Trophoblast cell (in vitro differentiated cells and primary cell): ENCODE results near the gene GBX1.

Experiments
- DNase-seq, 2 donors: peaks; one replicate each; pipeline ENCODE4 v3.0.0-alpha.2; 2016
- H2AFZ ChIP-seq: 2 replicates; pipeline ENCODE4 v1.6.1; 2013; ENCODE audit warnings: low read length, moderate library complexity, mild to moderate bottlenecking; ENCODE audit not compliant: insufficient read depth, poor library complexity
- H2AK5ac ChIP-seq: 2 replicates; pipeline ENCODE4 v1.6.1; 2013; ENCODE audit warnings: mild to moderate bottlenecking, low read length
- H2BK120ac ChIP-seq: 2 replicates; pipeline ENCODE4 v1.6.1; 2013; ENCODE audit warnings: low read length, mild to moderate bottlenecking, moderate library complexity; ENCODE audit not compliant: insufficient read depth, poor library complexity
- H2BK12ac ChIP-seq: 2 replicates; pipeline ENCODE4 v1.6.1; 2013; ENCODE audit warnings: mild to moderate bottlenecking, low read length, moderate library complexity
- H2BK5ac ChIP-seq: 2 replicates; pipeline ENCODE4 v1.6.1; 2013; ENCODE audit warnings: low read length, low read depth, moderate library complexity, mild to moderate bottlenecking; ENCODE audit not compliant: poor library complexity
- H3K14ac ChIP-seq: 2 replicates; pipeline ENCODE4 v1.6.1; 2013; ENCODE audit warnings: mild to moderate bottlenecking, low read length
- H3K18ac ChIP-seq: 2 replicates; pipeline ENCODE4 v1.6.1; 2013; ENCODE audit warnings: mild to moderate bottlenecking, low read length
- H3K23ac ChIP-seq: 2 replicates; pipeline ENCODE4 v1.6.1; 2013; ENCODE audit warnings: low read length
- H3K27ac ChIP-seq: 2 replicates; pipeline ENCODE4 v1.5.1; 2013; ENCODE audit warnings: low read depth, mild to moderate bottlenecking, inconsistent platforms, low read length, moderate library complexity
- H3K27me3 ChIP-seq: 2 replicates; pipeline ENCODE4 v1.6.1; 2013; ENCODE audit warnings: inconsistent platforms, mild to moderate bottlenecking, low read length, moderate library complexity; ENCODE audit not compliant: insufficient read depth
- H3K36me3 ChIP-seq, 2 experiments: 1 replicate in 1 of 2; 2 replicates in 1 of 2; pipeline ENCODE4 v1.6.1; 2013; ENCODE audit warnings: low read length in 2 of 2, mild to moderate bottlenecking in 2 of 2, moderate library complexity in 1 of 2; ENCODE audit not compliant: insufficient read depth in 2 of 2, control insufficient read depth in 1 of 2
- H3K4ac ChIP-seq: 2 replicates; pipeline ENCODE4 v1.6.1; 2013; ENCODE audit warnings: low read depth, mild to moderate bottlenecking, low read length, moderate library complexity
- H3K4me1 ChIP-seq, 2 experiments: 1 replicate in 1 of 2; 2 replicates in 1 of 2; pipeline ENCODE4 v1.6.1; 2013; ENCODE audit warnings: low read length in 2 of 2, mild to moderate bottlenecking in 2 of 2, moderate library complexity in 1 of 2; ENCODE audit not compliant: insufficient read depth in 2 of 2, control insufficient read depth in 1 of 2
- H3K4me2 ChIP-seq: 2 replicates; pipeline ENCODE4 v1.6.1; 2013; ENCODE audit warnings: inconsistent platforms, mild to moderate bottlenecking, low read length, moderate library complexity
- H3K4me3 ChIP-seq: 2 replicates; pipeline ENCODE4 v1.5.1; 2013; ENCODE audit warnings: mild to moderate bottlenecking, low read depth, low read length, inconsistent platforms
- H3K79me1 ChIP-seq: one replicate; pipeline ENCODE4 v1.6.1; 2013; ENCODE audit warnings: low read length
- H3K79me2 ChIP-seq: 2 replicates; pipeline ENCODE4 v1.6.1; 2013; ENCODE audit warnings: low read length, mild to moderate bottlenecking; ENCODE audit not compliant: control insufficient read depth, insufficient read depth, poor library complexity
- H3K9ac ChIP-seq: 2 replicates; pipeline ENCODE4 v1.6.1; 2013; ENCODE audit warnings: mild to moderate bottlenecking, low read length
- H3K9me3 ChIP-seq: 2 replicates; pipeline ENCODE4 v1.6.1; 2013; ENCODE audit warnings: low read depth, mild to moderate bottlenecking, control low read depth, inconsistent platforms, low read length; ENCODE audit not compliant: insufficient read depth
- H4K12ac ChIP-seq: 2 replicates; pipeline ENCODE4 v1.6.1; 2013; ENCODE audit warnings: low read depth, mild to moderate bottlenecking, low read length, moderate library complexity
- H4K8ac ChIP-seq: 2 replicates; pipeline ENCODE4 v1.6.1; 2013; ENCODE audit warnings: low read depth, mild to moderate bottlenecking, low read length, moderate library complexity
- H4K91ac ChIP-seq: one replicate; pipeline ENCODE4 v1.6.1; 2013; ENCODE audit warnings: low read depth, mild to moderate bottlenecking, low read length, moderate library complexity
- WGBS: extraction: QIAGEN DNeasy Blood & Tissue Kit; methylation state at CpG from one replicate; pipeline ENCODE4 v1.1.7; 2013; ENCODE audit warnings: missing lambda C conversion rate; ENCODE audit not compliant: insufficient read length, insufficient coverage; ENCODE audit errors: extremely low coverage; 5-methylcytosine and 5-hydroxymethylcytosine counted together

The GBX1 gene

DNA sequence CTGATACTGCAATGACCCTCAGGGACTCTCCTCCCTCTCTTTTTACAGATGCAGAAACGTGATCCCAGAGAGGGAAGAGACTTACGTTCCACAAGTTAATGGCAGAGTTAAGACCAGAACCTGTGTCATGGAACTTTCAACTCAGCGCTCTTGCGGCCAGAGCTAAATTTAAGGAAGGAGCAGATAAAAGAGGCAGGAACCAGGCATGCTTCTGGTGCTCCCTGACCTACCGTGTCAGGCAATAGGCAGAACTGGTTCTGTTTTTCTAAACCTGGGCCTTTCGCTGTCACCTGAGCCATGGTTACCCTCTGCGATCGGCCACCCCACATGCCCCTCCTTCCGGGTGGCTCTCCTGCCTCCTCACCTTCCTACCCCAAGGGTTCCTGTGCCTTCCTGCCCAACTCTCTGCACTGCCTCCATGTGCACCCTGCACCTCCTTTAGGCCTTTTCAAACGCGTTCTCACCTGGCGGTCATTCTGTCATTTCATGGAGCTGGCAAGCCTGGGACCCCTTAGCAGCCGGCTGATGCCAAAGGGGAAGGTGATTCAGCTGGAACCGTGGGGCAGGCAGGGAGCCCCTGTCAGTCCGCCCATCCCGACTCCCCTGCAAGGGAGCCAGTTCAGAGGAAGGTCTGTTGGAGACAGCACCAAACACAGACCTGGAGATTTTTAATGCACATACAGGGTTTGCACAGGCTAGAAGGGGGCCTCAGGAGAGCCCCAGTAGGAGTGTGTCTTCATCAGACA is 7.7 kb upstream of the GBX1 start:
- Histone ChIP-seq H2AFZ (no peak overlapping the region), H2BK12ac (no peak overlapping the region), H3K23ac (no peak overlapping the region), H3K4me1 (no peaks in the 10 kb centered on the region), H3K27me3 (no peaks in the 10 kb centered on the region), H4K8ac (no peak overlapping the region), H4K91ac (no peak overlapping the region), H3K9me3 (peaks cover 18% of the 10 kb centered on the region), H2BK5ac (no peak overlapping the region), H3K79me2 (no peaks in the 10 kb centered on the region), H4K12ac (no peak overlapping the region), H3K4me3 (no peak overlapping the region), H3K79me1 (no peaks in the 10 kb centered on the region), H2AK5ac (no peak overlapping the region), H3K4ac (no peak overlapping the region), H2BK120ac (no peak overlapping the region), H3K14ac (no peak overlapping the region), H3K36me3 (no peaks in the 10 kb centered on the region), H3K18ac (no peak overlapping the region), H3K27ac (no peak overlapping the region), H3K9ac (no peak overlapping the region), H3K4me2 (no peak overlapping the region)
- no peak for DNase-seq
- no CpG with 5 or more reads among the region's 16 CpGs for WGBS

DNA sequence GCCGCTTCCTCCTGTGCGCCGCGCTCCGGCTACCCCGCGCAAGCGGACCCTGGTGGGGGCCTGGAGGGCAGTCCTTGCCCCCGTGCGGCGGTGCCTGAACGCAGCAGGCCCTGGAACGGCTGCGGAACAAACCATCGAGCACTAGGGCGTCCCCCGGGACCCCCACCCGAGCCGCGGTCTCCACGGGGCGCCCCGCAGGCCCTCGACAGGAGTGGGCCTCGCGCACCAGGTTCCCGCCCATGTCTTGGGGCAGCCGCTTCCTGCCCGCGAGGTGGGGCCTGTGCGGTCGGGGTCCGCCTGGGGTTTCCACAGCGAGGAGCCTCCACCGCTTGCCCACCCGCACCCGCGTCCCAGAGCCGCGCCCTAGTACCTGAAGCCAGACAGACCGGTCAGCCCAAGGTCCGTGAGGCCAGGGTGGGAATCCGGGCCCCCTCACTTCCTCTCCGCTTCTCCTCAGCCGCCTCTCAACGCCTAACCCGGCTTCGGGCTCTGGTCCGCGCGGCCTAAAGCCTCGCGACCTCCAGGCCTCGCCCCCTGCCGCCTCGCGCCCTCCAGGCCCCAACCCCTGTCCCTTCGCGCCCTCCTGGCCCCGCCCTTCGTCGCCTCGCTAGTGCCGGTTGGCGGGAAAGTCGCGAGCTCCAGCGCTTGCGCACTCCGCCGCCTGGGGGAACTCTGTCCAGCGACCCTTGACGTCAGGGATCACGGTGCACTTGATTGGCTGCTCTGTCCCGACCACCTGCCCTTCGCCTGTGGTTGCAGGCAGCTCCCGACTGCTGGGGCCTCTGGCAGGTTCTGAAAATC is 7.0 kb upstream of the GBX1 start:
- Histone ChIP-seq H3K27ac (no peak overlapping the region), H3K4me3 (no peak overlapping the region), H3K4me2 (no peak overlapping the region), H2BK120ac (no peak overlapping the region), H3K4me1 (no peaks in the 10 kb centered on the region), H3K36me3 (no peaks in the 10 kb centered on the region), H3K23ac (no peak overlapping the region), H3K4ac (no peak overlapping the region), H2AK5ac (no peak overlapping the region), H2BK5ac (no peak overlapping the region), H4K91ac (no peak overlapping the region), H3K79me1 (no peaks in the 10 kb centered on the region), H4K8ac (no peak overlapping the region), H4K12ac (no peak overlapping the region), H2AFZ (no peak overlapping the region), H3K9ac (no peak overlapping the region), H3K14ac (no peak overlapping the region), H3K27me3 (peaks cover 2% of the 10 kb centered on the region), H3K79me2 (no peaks in the 10 kb centered on the region), H3K18ac (no peak overlapping the region), H3K9me3 (peaks cover 18% of the 10 kb centered on the region), H2BK12ac (no peak overlapping the region)
- DNase-seq, result peak in 1 of 2 donors; percentile 23
- no CpG with 5 or more reads among the region's 77 CpGs for WGBS

DNA sequence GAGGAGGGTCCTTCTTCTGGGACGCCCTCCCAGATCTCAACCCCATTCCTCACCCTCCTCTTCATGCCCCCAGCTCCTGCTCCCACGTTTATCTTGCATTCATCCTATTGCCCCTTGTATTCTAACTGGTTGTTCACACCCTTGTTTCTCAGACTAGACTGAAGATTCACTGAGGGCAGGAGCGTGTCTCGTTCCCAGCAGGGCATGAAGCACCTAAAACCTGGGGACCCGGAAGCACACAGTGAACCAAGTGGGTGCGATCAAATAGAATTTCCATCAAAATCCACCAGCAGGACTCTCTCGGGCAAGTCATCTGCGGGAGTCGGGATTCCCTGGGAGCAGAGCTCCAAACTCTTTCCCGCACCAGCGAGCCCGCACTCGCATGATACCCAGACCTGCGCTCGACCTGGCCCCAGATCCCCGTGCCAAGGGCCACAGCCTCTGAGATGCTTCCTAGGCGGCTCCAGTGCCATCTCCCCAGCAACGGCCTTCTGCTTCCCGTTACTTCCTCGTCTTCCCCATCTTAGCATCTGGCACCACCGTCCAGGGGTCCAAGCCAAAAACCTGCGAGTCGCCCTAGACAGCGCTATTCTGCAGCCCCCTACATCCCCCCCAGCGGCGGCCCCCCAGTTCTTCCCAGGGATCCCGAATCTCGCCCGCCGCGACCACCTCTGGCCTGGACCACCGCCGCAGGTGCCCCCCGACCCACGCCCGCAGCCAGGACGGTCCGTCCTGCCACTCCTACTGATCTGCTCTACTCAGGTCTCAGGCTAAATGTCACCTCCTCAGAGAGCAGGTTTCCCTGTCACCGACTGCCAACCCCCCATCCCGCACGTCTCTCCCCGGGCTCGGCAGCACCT is 6.1 kb upstream of the GBX1 start:
- no peak overlapping the region for H4K8ac ChIP-seq
- no peak overlapping the region for H3K27ac ChIP-seq
- H3K79me2 ChIP-seq, result no peaks in the 10 kb centered on the region
- H3K79me1 ChIP-seq, result no peaks in the 10 kb centered on the region
- no peak overlapping the region for H3K23ac ChIP-seq
- no peak overlapping the region for H2AK5ac ChIP-seq
- peaks cover 10% of the 10 kb centered on the region for H3K27me3 ChIP-seq
- H2BK12ac ChIP-seq, result no peak overlapping the region
- no peak overlapping the region for H3K4ac ChIP-seq
- H3K14ac ChIP-seq, result no peak overlapping the region
- WGBS, result no CpG with 5 or more reads among the region's 43 CpGs
- no peak overlapping the region for H3K4me2 ChIP-seq
- H3K9ac ChIP-seq, result no peak overlapping the region
- H4K91ac ChIP-seq, result no peak overlapping the region
- H3K4me3 ChIP-seq, result no peak overlapping the region
- no peak overlapping the region for H4K12ac ChIP-seq
- H2AFZ ChIP-seq, result no peak overlapping the region
- H3K9me3 ChIP-seq, result peaks cover 21% of the 10 kb centered on the region
- no peak for DNase-seq
- no peak overlapping the region for H2BK5ac ChIP-seq
- H3K4me1 ChIP-seq, result no peaks in the 10 kb centered on the region
- H3K36me3 ChIP-seq, result no peaks in the 10 kb centered on the region
- no peak overlapping the region for H2BK120ac ChIP-seq
- H3K18ac ChIP-seq, result no peak overlapping the region

DNA sequence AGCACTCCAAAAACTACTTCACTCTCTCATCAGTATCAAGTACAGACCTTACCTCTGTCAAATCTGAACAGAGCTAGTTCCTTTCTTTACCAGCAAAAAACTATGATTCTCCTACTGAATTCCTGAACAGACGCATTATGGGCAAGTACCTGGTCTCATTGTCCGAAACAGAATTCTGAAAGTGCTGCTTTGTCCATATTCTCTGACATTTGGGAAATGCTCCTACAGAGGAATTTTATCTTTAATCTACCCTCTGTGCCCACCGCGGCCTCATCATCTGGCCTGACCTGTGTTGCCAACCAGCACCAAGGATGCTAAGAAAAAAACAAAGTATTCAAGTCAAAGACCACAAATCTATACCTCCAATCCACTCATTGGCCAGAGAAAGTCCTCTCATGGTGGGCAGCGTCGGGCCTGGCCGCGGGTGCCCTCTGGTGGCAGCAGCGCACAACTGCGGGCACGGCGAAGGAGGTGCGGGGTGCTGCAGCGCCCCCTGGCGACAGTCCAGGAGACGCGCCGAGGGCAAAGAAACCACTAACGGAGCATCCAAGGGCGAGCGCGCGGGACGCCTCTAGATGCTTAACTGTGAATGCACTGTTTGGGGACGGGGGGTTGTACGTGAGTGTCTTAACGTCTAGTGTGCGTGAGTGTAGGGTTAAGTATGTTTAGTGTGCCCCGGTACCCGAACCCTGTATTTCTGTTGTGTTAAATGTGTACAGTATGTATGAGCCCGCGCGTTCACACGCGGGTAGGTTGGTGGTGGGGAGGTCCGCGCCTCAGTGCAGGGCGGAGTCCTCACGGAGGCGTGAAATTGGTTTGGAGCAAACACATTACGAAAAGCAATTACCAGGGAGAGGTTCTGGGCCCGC is 5.0 kb upstream of the GBX1 start:
- H2BK120ac ChIP-seq, result no peak overlapping the region
- no peaks in the 10 kb centered on the region for H3K79me1 ChIP-seq
- WGBS, result no CpG with 5 or more reads among the region's 42 CpGs
- H4K91ac ChIP-seq, result no peak overlapping the region
- H3K9ac ChIP-seq, result no peak overlapping the region
- H3K4ac ChIP-seq, result no peak overlapping the region
- no peak overlapping the region for H3K18ac ChIP-seq
- H3K23ac ChIP-seq, result no peak overlapping the region
- H2BK12ac ChIP-seq, result no peak overlapping the region
- peak; percentile 49 to 80 for DNase-seq
- no peak overlapping the region for H4K8ac ChIP-seq
- no peaks in the 10 kb centered on the region for H3K79me2 ChIP-seq
- no peak overlapping the region for H3K4me2 ChIP-seq
- no peak overlapping the region for H2AFZ ChIP-seq
- H3K27me3 ChIP-seq, result peaks cover 21% of the 10 kb centered on the region
- no peak overlapping the region for H3K27ac ChIP-seq
- no peak overlapping the region for H3K14ac ChIP-seq
- no peak overlapping the region for H3K4me3 ChIP-seq
- no peak overlapping the region for H4K12ac ChIP-seq
- H2BK5ac ChIP-seq, result no peak overlapping the region
- no peaks in the 10 kb centered on the region for H3K36me3 ChIP-seq
- H3K9me3 ChIP-seq, result peaks cover 25% of the 10 kb centered on the region
- H2AK5ac ChIP-seq, result no peak overlapping the region
- H3K4me1 ChIP-seq, result peaks cover 0 to under 1% of the 10 kb centered on the region in 2 experiments
